ENCODE results near the gene PDSS2. TPM values are rescaled to one million over a fixed set of nuclear protein-coding genes. Genes with fewer than 3 reads are reported as not detected.
"Not testable (repeated sequence)": the region's sequence is repeated elsewhere in the genome, so short reads cannot be mapped to it uniquely, and the experiment has no call there.

PDSS2 gene
- total RNA-seq, 2 experiments from 2014 or later, result 12.8 to 15.4 TPM

DNA sequence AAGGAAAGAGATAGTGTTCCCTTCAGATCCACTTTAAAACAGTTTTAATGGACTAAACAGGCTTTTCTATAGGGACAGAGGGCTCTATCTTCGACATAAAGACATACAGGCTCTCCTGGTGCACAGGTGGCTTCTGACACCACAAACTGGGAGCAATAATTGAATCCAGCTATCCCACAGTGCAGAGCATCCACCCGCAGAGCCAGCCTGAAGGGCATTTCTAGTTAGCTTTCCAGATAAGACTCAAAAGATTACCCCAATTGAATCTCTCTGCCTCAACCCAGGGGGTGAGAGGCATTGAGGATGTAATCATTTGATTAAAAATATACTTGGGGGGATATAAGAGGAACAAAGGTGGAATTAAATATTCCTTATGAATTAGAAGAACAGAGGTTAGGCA lies 279.3 kb downstream of the PDSS2 start:
- H3K27ac Mint-ChIP-seq, result no peak overlapping the region

GRCh38 chr6:107179004-107179403 lies 280.4 kb downstream of the PDSS2 start:
- DNase-seq, result no peak
- POLR2A ChIA-PET, result no interaction called here

More for the DNA sequence above, 279.3 kb downstream of the PDSS2 start:
- Mint-ChIP-seq H3K4me1 (no peaks in the 10 kb centered on the region), H3K9me3 (no peaks in the 10 kb centered on the region), H3K36me3 (no peaks in the 10 kb centered on the region), H3K27me3 (no peaks in the 10 kb centered on the region), H3K4me3 (no peak overlapping the region)
- no peak for DNase-seq
- ATAC-seq (ENCODE audit: low read depth), result no peak
- POLR2A ChIA-PET, result no interaction called here

DNA sequence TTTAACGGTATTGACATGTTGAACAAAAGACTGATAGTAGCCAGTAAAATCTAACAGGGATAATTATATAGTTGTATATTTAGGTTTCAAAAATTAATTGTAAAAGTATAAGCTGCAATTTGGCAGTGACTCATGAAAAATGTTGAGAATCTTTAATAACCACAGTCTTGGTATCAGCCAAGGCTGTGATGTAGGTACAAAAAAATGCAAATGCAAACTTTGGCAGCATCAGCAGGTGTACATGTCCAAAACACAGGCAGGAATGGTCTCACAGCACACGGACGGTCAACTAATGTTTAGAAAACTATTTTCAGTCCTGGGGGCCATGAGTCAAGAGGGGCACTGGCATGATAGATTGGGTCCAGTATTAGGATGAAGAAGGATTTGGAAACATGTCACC lies 285.6 kb downstream of the PDSS2 start:
- Mint-ChIP-seq H3K4me1 (no peaks in the 10 kb centered on the region), H3K36me3 (no peaks in the 10 kb centered on the region), H3K27ac (no peak overlapping the region), H3K4me3 (no peak overlapping the region), H3K9me3 (peaks cover 4% of the 10 kb centered on the region), H3K27me3 (no peaks in the 10 kb centered on the region)
- DNase-seq (no peak), ATAC-seq (ENCODE audit: low read depth) (no peak)
- POLR2A ChIA-PET, result no interaction called here

More at GRCh38 chr6:107179004-107179403, 280.4 kb downstream of the PDSS2 start:
- Mint-ChIP-seq H3K27ac (no peak overlapping the region), H3K4me1 (no peaks in the 10 kb centered on the region), H3K27me3 (no peaks in the 10 kb centered on the region), H3K9me3 (no peaks in the 10 kb centered on the region), H3K4me3 (no peak overlapping the region), H3K36me3 (no peaks in the 10 kb centered on the region)
- no peak for ATAC-seq (ENCODE audit: low read depth)

DNA sequence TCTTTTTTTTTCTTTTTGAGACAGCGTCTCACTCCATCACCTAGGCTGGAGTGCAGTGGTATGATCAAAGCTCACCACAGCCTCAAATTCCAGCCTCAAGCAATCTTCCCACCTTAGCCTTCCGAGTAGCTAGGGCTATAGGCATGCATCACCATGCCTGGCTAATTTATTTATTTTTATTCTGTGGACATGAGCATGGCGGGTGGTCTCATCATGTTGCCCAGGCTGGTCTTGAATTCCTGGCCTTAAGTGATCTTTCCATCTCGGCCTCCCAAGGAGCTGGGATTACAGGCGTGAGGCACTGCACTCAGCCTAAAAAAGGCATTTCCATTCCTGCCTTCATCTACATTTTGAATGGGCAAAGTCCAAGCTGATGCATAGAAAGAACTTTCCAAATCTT lies 287.9 kb downstream of the PDSS2 start:
- DNase-seq (no peak), ATAC-seq (ENCODE audit: low read depth) (no peak)
- Mint-ChIP-seq H3K36me3 (no peaks in the 10 kb centered on the region), H3K4me1 (no peaks in the 10 kb centered on the region), H3K27ac (no peak overlapping the region), H3K9me3 (peaks cover 4% of the 10 kb centered on the region), H3K4me3 (no peak overlapping the region), H3K27me3 (no peaks in the 10 kb centered on the region)
- POLR2A ChIA-PET, result no interaction called here

GRCh38 chr6:107164299-107164698 lies 295.1 kb downstream of the PDSS2 start:
- H3K27ac Mint-ChIP-seq; POLR2A ChIA-PET; DNase-seq; ATAC-seq (ENCODE audit: low read depth); H3K4me1 Mint-ChIP-seq; H3K9me3 Mint-ChIP-seq; H3K27me3 Mint-ChIP-seq; H3K4me3 Mint-ChIP-seq; H3K36me3 Mint-ChIP-seq: not testable (repeated sequence)

DNA sequence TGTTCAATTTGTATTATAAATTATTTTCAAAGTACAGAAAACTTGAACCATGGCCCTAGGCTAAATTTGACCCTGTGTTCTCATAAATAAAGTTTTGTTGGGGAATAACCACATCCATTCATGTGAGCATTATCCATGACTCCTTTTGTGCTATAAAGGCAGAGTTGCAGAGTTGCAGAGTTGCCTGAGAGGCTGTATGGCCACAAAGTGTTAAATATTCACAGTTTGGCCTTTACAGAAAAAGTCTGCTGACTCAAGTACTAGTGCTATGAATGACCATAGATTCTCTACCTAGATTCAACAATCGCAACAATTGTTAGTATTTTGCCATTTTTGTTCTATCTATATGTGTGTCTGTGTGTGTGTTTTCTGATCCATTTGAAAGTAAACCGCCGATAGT lies 297.8 kb downstream of the PDSS2 start:
- POLR2A ChIA-PET, result no interaction called here
- ATAC-seq (ENCODE audit: low read depth), result no peak
- H3K4me1 Mint-ChIP-seq, result no peaks in the 10 kb centered on the region
- no peak overlapping the region for H3K4me3 Mint-ChIP-seq
- no peaks in the 10 kb centered on the region for H3K36me3 Mint-ChIP-seq
- H3K9me3 Mint-ChIP-seq, result no peaks in the 10 kb centered on the region
- no peaks in the 10 kb centered on the region for H3K27me3 Mint-ChIP-seq
- no peak overlapping the region for H3K27ac Mint-ChIP-seq
- no peak for DNase-seq

DNA sequence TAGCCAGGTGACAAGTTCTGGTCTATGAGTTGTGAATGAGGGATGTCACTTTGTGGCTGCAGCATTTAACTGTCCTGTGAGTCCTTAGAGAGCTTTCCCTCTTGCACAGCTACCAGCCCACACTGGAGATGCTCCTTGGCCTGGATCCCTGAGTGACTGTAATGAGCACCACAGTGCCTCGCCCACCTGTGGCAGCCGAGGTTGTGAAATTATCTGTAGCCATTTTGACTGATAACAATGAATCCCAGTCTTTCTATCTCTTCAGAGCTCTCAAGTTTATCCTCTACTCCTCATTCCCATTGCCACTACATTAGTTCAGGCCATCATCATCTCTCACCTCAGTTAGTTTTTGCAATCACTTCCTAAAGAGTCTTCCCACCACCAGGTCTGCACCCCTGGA lies 302.7 kb downstream of the PDSS2 start:
- DNase-seq (no peak), ATAC-seq (ENCODE audit: low read depth) (no peak)
- H3K9me3 Mint-ChIP-seq, result no peaks in the 10 kb centered on the region
- POLR2A ChIA-PET, result no interaction called here
- no peak overlapping the region for H3K27ac Mint-ChIP-seq
- no peaks in the 10 kb centered on the region for H3K27me3 Mint-ChIP-seq
- H3K4me3 Mint-ChIP-seq, result no peak overlapping the region
- no peaks in the 10 kb centered on the region for H3K4me1 Mint-ChIP-seq
- no peaks in the 10 kb centered on the region for H3K36me3 Mint-ChIP-seq

DNA sequence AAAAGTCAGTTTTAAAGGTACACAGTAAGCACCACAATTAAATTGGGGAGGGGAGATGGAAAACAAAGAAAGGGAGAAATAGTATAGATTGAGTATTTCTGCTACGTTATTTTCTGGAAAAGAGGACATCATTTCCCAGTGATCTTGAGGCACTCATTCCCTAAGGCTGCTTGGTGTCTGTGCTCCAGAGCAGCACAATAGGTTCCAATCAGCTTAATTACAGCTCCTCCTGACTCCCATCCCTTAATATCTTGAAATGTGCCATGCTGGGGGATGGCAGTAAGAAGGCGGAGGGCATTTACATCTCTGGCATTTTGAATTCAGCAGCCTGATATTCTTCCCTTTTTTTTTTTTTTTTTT lies 304.6 kb downstream of the PDSS2 start:
- DNase-seq (no peak), ATAC-seq (ENCODE audit: low read depth) (no peak)
- POLR2A ChIA-PET, result no interaction called here
- no peaks in the 10 kb centered on the region for H3K36me3 Mint-ChIP-seq
- H3K27ac Mint-ChIP-seq, result no peak overlapping the region
- no peaks in the 10 kb centered on the region for H3K27me3 Mint-ChIP-seq
- no peak overlapping the region for H3K4me3 Mint-ChIP-seq
- no peaks in the 10 kb centered on the region for H3K4me1 Mint-ChIP-seq
- no peaks in the 10 kb centered on the region for H3K9me3 Mint-ChIP-seq

DNA sequence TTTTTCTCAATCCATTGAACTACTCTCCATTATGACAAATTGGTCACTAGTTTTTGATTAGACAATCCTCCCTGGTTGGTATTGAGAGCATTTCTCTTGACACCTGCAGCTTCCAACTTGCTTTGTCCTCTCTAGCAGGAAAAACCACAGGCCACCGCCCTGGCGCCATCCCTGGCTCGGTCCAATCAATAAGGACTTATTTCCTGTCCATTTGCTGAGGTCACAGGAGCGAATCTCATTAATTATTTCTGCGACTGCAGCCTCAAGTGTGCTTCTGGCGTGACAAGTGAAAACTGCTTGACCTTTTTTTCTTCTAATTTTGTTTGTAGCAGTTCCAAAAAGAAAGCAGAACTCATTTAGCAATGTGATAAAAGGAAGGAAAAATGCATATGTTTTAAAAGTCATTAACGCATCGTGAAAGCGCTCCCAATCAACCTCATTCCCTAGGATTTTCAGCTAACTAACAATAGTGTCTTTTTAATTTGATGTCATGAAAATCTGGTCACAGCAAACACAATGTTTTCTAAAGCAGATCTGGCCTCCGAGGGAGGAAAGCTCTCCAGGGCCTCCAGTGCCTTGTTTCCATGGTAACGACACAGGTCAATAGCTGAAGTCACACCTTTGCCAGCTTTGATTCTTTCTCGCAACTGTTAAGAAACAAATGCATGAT lies 305.1 kb downstream of the PDSS2 start:
- ATAC-seq (ENCODE audit: low read depth), result no peak
- H3K4me3 Mint-ChIP-seq, result no peak overlapping the region
- H3K9me3 Mint-ChIP-seq, result no peaks in the 10 kb centered on the region
- H3K4me1 Mint-ChIP-seq, result no peaks in the 10 kb centered on the region
- H3K36me3 Mint-ChIP-seq, result no peaks in the 10 kb centered on the region
- POLR2A ChIA-PET, result no interaction called here
- no peak overlapping the region for H3K27ac Mint-ChIP-seq
- no peaks in the 10 kb centered on the region for H3K27me3 Mint-ChIP-seq
- DNase-seq, result no peak

- no peak overlapping the region for H3K27ac Mint-ChIP-seq
- no peaks in the 10 kb centered on the region for H3K36me3 Mint-ChIP-seq
- ATAC-seq (ENCODE audit: low read depth), result no peak
- DNase-seq, result no peak
- POLR2A ChIA-PET, result no interaction called here
- H3K4me1 Mint-ChIP-seq, result no peaks in the 10 kb centered on the region
- H3K9me3 Mint-ChIP-seq, result no peaks in the 10 kb centered on the region
- no peaks in the 10 kb centered on the region for H3K27me3 Mint-ChIP-seq
- H3K4me3 Mint-ChIP-seq, result no peak overlapping the region
Measured at GRCh38 chr6:107152638-107153430, 306.5 kb downstream of the PDSS2 start.

DNA sequence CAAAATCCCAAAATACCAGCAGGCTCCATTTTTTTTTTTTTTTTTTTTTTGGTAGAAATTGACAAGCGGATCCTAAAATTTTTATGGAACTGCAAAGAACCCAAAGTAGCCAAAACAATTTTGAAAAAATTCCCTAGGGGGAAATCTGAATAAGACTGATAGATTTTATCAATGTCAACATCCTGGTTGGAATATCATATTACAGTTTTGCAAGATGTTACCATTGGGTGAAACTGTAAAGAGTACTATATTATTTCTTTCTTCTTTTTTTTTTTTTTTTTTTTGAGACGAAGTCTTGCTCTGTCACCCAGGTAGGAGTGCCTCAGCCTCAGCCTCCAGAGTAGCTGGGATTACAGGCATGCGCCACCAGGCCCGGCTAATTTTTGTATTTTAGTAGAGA lies 314.7 kb downstream of the PDSS2 start:
- no peaks in the 10 kb centered on the region for H3K9me3 Mint-ChIP-seq
- ATAC-seq (ENCODE audit: low read depth) (no peak), DNase-seq (no peak)
- peaks cover 2% of the 10 kb centered on the region for H3K27me3 Mint-ChIP-seq
- POLR2A ChIA-PET, result no interaction called here
- H3K36me3 Mint-ChIP-seq, result no peaks in the 10 kb centered on the region
- H3K4me1 Mint-ChIP-seq, result no peaks in the 10 kb centered on the region
- no peak overlapping the region for H3K27ac Mint-ChIP-seq
- H3K4me3 Mint-ChIP-seq, result no peak overlapping the region

DNA sequence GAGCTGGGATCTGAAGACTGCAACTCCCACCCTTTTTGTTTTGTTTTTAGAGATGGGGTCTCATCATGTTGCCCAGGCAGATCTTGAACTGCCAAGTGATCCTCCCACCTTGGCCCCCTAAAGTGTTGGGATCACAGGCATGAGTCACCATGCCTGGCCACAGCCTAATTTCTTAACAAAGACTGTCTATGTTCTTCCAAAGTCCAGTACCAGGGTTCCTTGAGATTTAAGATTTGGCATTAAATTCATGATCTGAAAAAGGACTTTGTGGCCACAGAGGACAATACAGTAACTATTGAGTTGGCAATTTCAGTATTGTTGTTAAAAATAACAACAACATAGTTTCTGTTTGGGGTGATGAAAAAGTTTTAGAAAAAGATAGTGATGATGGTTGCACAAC lies 315.4 kb downstream of the PDSS2 start:
- H3K4me3 Mint-ChIP-seq, result no peak overlapping the region

GRCh38 chr6:107140581-107140980 lies 318.8 kb downstream of the PDSS2 start:
- Mint-ChIP-seq H3K4me1 (no peaks in the 10 kb centered on the region), H3K36me3 (no peaks in the 10 kb centered on the region), H3K9me3 (no peaks in the 10 kb centered on the region)

More for the DNA sequence above, 315.4 kb downstream of the PDSS2 start:
- Mint-ChIP-seq H3K27me3 (peaks cover 2% of the 10 kb centered on the region), H3K27ac (no peak overlapping the region), H3K9me3 (no peaks in the 10 kb centered on the region), H3K4me1 (no peaks in the 10 kb centered on the region), H3K36me3 (no peaks in the 10 kb centered on the region)
- ATAC-seq (ENCODE audit: low read depth), result no peak
- POLR2A ChIA-PET, result no interaction called here
- no peak for DNase-seq

DNA sequence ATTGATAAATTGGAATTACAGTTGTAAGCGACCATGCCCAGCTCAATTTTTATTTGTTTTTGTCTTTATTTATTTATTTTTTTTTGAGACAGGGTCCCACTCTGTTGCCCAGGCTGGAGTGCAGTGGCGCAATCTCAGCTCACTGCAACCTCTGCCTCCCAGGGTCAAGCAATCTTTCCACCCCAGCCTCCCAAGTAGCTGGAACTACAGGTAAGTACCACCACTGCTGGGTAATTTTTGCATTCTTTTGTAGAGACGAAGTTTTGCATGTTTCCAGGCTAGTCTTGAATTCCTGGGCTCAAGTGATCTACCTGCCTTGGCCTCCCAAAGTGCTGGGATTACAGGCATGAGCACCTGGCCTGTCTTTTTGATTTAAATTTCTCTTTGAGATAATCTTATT lies 323.0 kb downstream of the PDSS2 start:
- H3K27ac Mint-ChIP-seq; DNase-seq; H3K36me3 Mint-ChIP-seq; H3K4me3 Mint-ChIP-seq; H3K4me1 Mint-ChIP-seq; ATAC-seq (ENCODE audit: low read depth); POLR2A ChIA-PET; H3K27me3 Mint-ChIP-seq; H3K9me3 Mint-ChIP-seq: not testable (repeated sequence)

More at GRCh38 chr6:107140581-107140980, 318.8 kb downstream of the PDSS2 start:
- no peak overlapping the region for H3K27ac Mint-ChIP-seq
- no peak overlapping the region for H3K4me3 Mint-ChIP-seq
- H3K27me3 Mint-ChIP-seq, result peaks cover 4% of the 10 kb centered on the region
- ATAC-seq (ENCODE audit: low read depth) (no peak), DNase-seq (no peak)
- POLR2A ChIA-PET, result no interaction called here
